WTC11 (cell line): ENCODE results near the gene PDZD7. TPM values are rescaled to one million over a fixed set of nuclear protein-coding genes. Genes with fewer than 3 reads are reported as not detected.

Experiments used
- ATAC-seq: fragments of 200-7000 bp; cut with Tn5 transposase; 2 replicates; pipeline ENCODE4 v1.10.0; 2021; ENCODE audit warnings: mild to moderate bottlenecking, moderate library complexity
- CTCF ChIA-PET: fragments of 300-600 bp; sonication (Branson Sonifier 250); formaldehyde crosslinking; loops from one replicate; lab custom pipeline; 2021; ENCODE audit warnings: antibody characterized with exemption; lab: Charles Lee
- POLR2A ChIA-PET: fragments of 350-600 bp; sonication (Branson Sonifier 250); formaldehyde crosslinking; loops from one replicate; lab custom pipeline; 2021; ENCODE audit warnings: antibody characterized with exemption; lab: Charles Lee
- DNase-seq: peaks from one replicate; pipeline ENCODE4 v3.0.0; 2021; ENCODE audit warnings: low spot score
- H3K27ac Mint-ChIP-seq: 2 replicates; pipeline ENCODE4 v1.8.0; 2021; ENCODE audit warnings: mixed read lengths
- H3K27me3 Mint-ChIP-seq: 2 replicates; pipeline ENCODE4 v1.8.0; 2021; ENCODE audit warnings: low read depth, mild to moderate bottlenecking, moderate library complexity, mixed read lengths
- H3K36me3 Mint-ChIP-seq: 2 replicates; pipeline ENCODE4 v1.8.0; 2021; ENCODE audit warnings: mixed read lengths
- H3K4me1 Mint-ChIP-seq: 2 replicates; pipeline ENCODE4 v1.8.0; 2022; ENCODE audit warnings: mixed read lengths
- H3K4me3 Mint-ChIP-seq: 2 replicates; pipeline ENCODE4 v1.8.0; 2021; ENCODE audit warnings: mild to moderate bottlenecking, moderate library complexity, mixed read lengths
- H3K9me3 Mint-ChIP-seq: 2 replicates; pipeline ENCODE4 v1.8.0; 2021; ENCODE audit warnings: mixed read lengths
- ARID4B ChIP-seq: sonication (generic); formaldehyde crosslinking; IDR thresholded peaks from 2 replicates; pipeline ENCODE4 v1.8.0; 2023; ENCODE audit warnings: missing genetic modification reagents, mild to moderate bottlenecking, borderline replicate concordance
- CBFB ChIP-seq: sonication (generic); formaldehyde crosslinking; IDR thresholded peaks from 2 replicates; pipeline ENCODE4 v1.8.1; 2022; ENCODE audit warnings: mild to moderate bottlenecking, low read depth, missing genetic modification reagents
- ELF4 ChIP-seq: sonication (generic); formaldehyde crosslinking; IDR thresholded peaks from 2 replicates; pipeline ENCODE4 v1.8.1; 2022; ENCODE audit warnings: low read depth, mild to moderate bottlenecking, moderate library complexity, missing genetic modification reagents
- ESRRA ChIP-seq: sonication (generic); formaldehyde crosslinking; IDR thresholded peaks from 2 replicates; pipeline ENCODE4 v1.8.1; 2022; ENCODE audit warnings: mild to moderate bottlenecking, missing genetic modification reagents, borderline replicate concordance
- HMGA2 ChIP-seq: fragments of 250-450 bp; sonication (Bioruptor Pico); IDR thresholded peaks from 2 replicates; pipeline ENCODE4 v1.4.0; 2021; ENCODE audit warnings: mild to moderate bottlenecking, moderate library complexity
- IRF2 ChIP-seq: sonication (generic); formaldehyde crosslinking; IDR thresholded peaks from 2 replicates; pipeline ENCODE4 v1.8.0; 2022; ENCODE audit warnings: low read depth, missing genetic modification reagents, borderline replicate concordance
- JAZF1 ChIP-seq: fragments of 250-450 bp; sonication (Bioruptor Pico); IDR thresholded peaks from 2 replicates; pipeline ENCODE4 v1.9.0; 2021; ENCODE audit warnings: moderate library complexity, mild to moderate bottlenecking, inconsistent platforms
- MYBL2 ChIP-seq: sonication (generic); formaldehyde crosslinking; IDR thresholded peaks from 2 replicates; pipeline ENCODE4 v1.8.1; 2023; ENCODE audit warnings: mild to moderate bottlenecking, moderate library complexity, missing genetic modification reagents
- NFATC4 ChIP-seq: fragments of 250-450 bp; sonication (Bioruptor Pico); IDR thresholded peaks from 2 replicates; pipeline ENCODE4 v1.9.0; 2021; ENCODE audit warnings: mild to moderate bottlenecking
- PRDM15 ChIP-seq: sonication (generic); formaldehyde crosslinking; IDR thresholded peaks from 2 replicates; pipeline ENCODE4 v1.8.0; 2022; ENCODE audit warnings: missing genetic modification reagents
- PREB ChIP-seq: sonication (generic); formaldehyde crosslinking; IDR thresholded peaks from 2 replicates; pipeline ENCODE4 v1.8.1; 2022; ENCODE audit warnings: mild to moderate bottlenecking, missing genetic modification reagents, moderate library complexity, borderline replicate concordance
- TCF7 ChIP-seq: sonication (generic); formaldehyde crosslinking; IDR thresholded peaks from 2 replicates; pipeline ENCODE4 v1.8.0; 2022; ENCODE audit warnings: mild to moderate bottlenecking, low read depth, missing genetic modification reagents, moderate library complexity
- ZBTB21 ChIP-seq: sonication (generic); formaldehyde crosslinking; IDR thresholded peaks from 2 replicates; pipeline ENCODE4 v1.8.1; 2023; ENCODE audit warnings: mild to moderate bottlenecking, missing genetic modification reagents, borderline replicate concordance
- ZNF138 ChIP-seq: sonication (generic); formaldehyde crosslinking; conservative IDR thresholded peaks from 2 replicates; pipeline ENCODE4 v1.8.1; 2022; ENCODE audit warnings: mild to moderate bottlenecking, moderate library complexity, missing genetic modification reagents
- ZNF232 ChIP-seq: sonication (generic); formaldehyde crosslinking; IDR thresholded peaks from 2 replicates; pipeline ENCODE4 v1.8.0; 2022; ENCODE audit warnings: mild to moderate bottlenecking, missing genetic modification reagents
- ZNF263 ChIP-seq: sonication (generic); formaldehyde crosslinking; IDR thresholded peaks from 2 replicates; pipeline ENCODE4 v1.8.1; 2022; ENCODE audit warnings: low read depth, mild to moderate bottlenecking, moderate library complexity, missing genetic modification reagents
- ZNF416 ChIP-seq: fragments of 250-450 bp; sonication (Bioruptor Pico); IDR thresholded peaks from 2 replicates; pipeline ENCODE4 v1.9.0; 2021; ENCODE audit warnings: mild to moderate bottlenecking, inconsistent platforms
- ZNF423 ChIP-seq: fragments of 250-450 bp; sonication (Bioruptor Pico); IDR thresholded peaks from 2 replicates; pipeline ENCODE4 v2.1.2; 2022; ENCODE audit warnings: mild to moderate bottlenecking, moderate library complexity
- ZNF512 ChIP-seq: sonication (generic); formaldehyde crosslinking; IDR thresholded peaks from 2 replicates; pipeline ENCODE4 v1.8.1; 2022; ENCODE audit warnings: missing genetic modification reagents, borderline replicate concordance
- ZSCAN18 ChIP-seq: fragments of 250-450 bp; sonication (Bioruptor Pico); IDR thresholded peaks from 2 replicates; pipeline ENCODE4 v2.1.2; 2022; ENCODE audit warnings: mild to moderate bottlenecking, moderate library complexity
- total RNA-seq: library from RNA; stranded (reverse); gene quantifications from 3 replicates; pipeline ENCODE4 v1.2.3, GENCODE V29; 2021

Gene PDZD7
- total RNA-seq, 1 experiment from 2014 or later: 2.6 TPM

- no peak for ATAC-seq
- Mint-ChIP-seq H3K4me1 (peaks cover 20% of the 10 kb centered on the region), H3K27me3 (peaks cover 17% of the 10 kb centered on the region), H3K4me3 (no peak overlapping the region), H3K36me3 (peaks cover 3% of the 10 kb centered on the region; the same call in 1 of the 2 replicates), H3K9me3 (no peaks in the 10 kb centered on the region), H3K27ac (no peak overlapping the region)
- CTCF ChIA-PET: interaction anchor here (0.7 to 10.4 kb wide), 9 partner anchors 9 to 106 kb away, joined by 3 to 181 read pairs (median 4); no protein-coding TSS in a partner anchor
- TF ChIP-seq CBFB: no peak
- no peak for DNase-seq
- POLR2A ChIA-PET: interaction anchor here (0.6 kb wide), 1 partner anchor 14 kb away, joined by 3 read pairs; no protein-coding TSS in a partner anchor
Measured at GRCh38 chr10:101055411-101055810, 24.5 kb upstream of the PDZD7 start.

- TF ChIP-seq ZNF416 (CRISPR knock-in tag): no peak
- no peak for TF ChIP-seq ARID4B
- TF ChIP-seq PRDM15 (CRISPR knock-in tag): no peak
- TF ChIP-seq JAZF1 (CRISPR knock-in tag): no peak
- no peak for TF ChIP-seq ESRRA (CRISPR knock-in tag)
- TF ChIP-seq ZSCAN18 (CRISPR knock-in tag): no peak
- no peak for TF ChIP-seq ZNF423 (CRISPR knock-in tag)
- TF ChIP-seq ZBTB21 (CRISPR knock-in tag): no peak
- no peak for TF ChIP-seq TCF7 (CRISPR knock-in tag)
- TF ChIP-seq ZNF512 (CRISPR knock-in tag): no peak
- TF ChIP-seq PREB (CRISPR knock-in tag): no peak
- no peak for TF ChIP-seq ZNF263
- no peak for TF ChIP-seq IRF2 (CRISPR knock-in tag)
- TF ChIP-seq ZNF232 (CRISPR knock-in tag): no peak
- TF ChIP-seq ZNF138 (CRISPR knock-in tag): no peak
- TF ChIP-seq HMGA2 (CRISPR knock-in tag): no peak
- TF ChIP-seq NFATC4 (CRISPR knock-in tag): no peak
- no peak for TF ChIP-seq MYBL2 (CRISPR knock-in tag)
- no peak for TF ChIP-seq ELF4 (CRISPR knock-in tag)
- ChIA-PET CTCF (interaction anchor here (0.7 to 10.4 kb wide), 9 partner anchors 9 to 107 kb away, joined by 3 to 181 read pairs (median 4); no protein-coding TSS in a partner anchor), POLR2A (no interaction called here)
Measured at GRCh38 chr10:101054876-101055275, 23.9 kb upstream of the PDZD7 start.

More at GRCh38 chr10:101054876-101055275, 23.9 kb upstream of the PDZD7 start:
- Mint-ChIP-seq H3K4me1 (peaks cover 20% of the 10 kb centered on the region), H3K36me3 (peaks cover 3% of the 10 kb centered on the region; the same call in 1 of the 2 replicates), H3K9me3 (no peaks in the 10 kb centered on the region), H3K4me3 (no peak overlapping the region), H3K27ac (no peak overlapping the region), H3K27me3 (peaks cover 22% of the 10 kb centered on the region)
- ATAC-seq (no peak), DNase-seq (no peak)
